Neuron (in vitro differentiated cells): ENCODE measurements around the gene ADGRV1.

Experiments
- H2AFZ ChIP-seq: one replicate; pipeline ENCODE4 v1.6.1; 2013; ENCODE audit warnings: low read depth, mild to moderate bottlenecking, inconsistent platforms, low read length, moderate library complexity
- H3K27me3 ChIP-seq: one replicate; pipeline ENCODE4 v1.6.1; 2013; ENCODE audit warnings: low read length; ENCODE audit not compliant: insufficient read depth
- H3K36me3 ChIP-seq: one replicate; pipeline ENCODE4 v1.6.1; 2013; ENCODE audit warnings: low read length; ENCODE audit not compliant: insufficient read depth
- H3K4me1 ChIP-seq: one replicate; pipeline ENCODE4 v1.6.1; 2013; ENCODE audit warnings: low read length; ENCODE audit not compliant: insufficient read depth
- H3K4me3 ChIP-seq: 2 replicates; pipeline ENCODE4 v1.5.1; 2013; ENCODE audit warnings: mild to moderate bottlenecking, low read length, moderate library complexity
- H3K9me3 ChIP-seq: one replicate; pipeline ENCODE4 v1.6.1; 2013; ENCODE audit warnings: low read length

Gene ADGRV1

DNA sequence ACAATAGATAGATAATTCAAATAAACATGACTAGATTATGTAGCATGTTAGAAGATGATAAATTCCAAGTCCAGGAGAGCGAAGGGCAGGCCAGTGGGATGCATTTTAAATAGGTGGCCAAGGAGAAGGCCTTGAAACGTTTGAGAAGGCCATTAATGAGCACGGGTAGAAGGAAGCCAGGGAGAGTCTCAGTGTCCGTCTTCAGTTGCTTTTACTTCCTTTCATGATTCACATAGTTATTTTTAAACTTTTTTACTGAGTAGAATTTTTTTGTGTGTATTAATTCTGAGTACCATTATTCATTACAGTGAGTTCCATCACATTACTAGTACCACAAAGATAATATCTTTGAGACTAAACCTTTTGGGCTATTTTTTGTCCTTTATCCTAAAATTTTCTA is 565.3 kb downstream of the ADGRV1 start:
- no peaks in the 10 kb centered on the region for H3K27me3 ChIP-seq
- H3K9me3 ChIP-seq: peaks cover 2% of the 10 kb centered on the region
- H3K4me3 ChIP-seq: no peak overlapping the region
- H3K36me3 ChIP-seq: peaks cover 8% of the 10 kb centered on the region
- peaks cover under 1% of the 10 kb centered on the region for H3K4me1 ChIP-seq
- H2AFZ ChIP-seq: no peak overlapping the region

DNA sequence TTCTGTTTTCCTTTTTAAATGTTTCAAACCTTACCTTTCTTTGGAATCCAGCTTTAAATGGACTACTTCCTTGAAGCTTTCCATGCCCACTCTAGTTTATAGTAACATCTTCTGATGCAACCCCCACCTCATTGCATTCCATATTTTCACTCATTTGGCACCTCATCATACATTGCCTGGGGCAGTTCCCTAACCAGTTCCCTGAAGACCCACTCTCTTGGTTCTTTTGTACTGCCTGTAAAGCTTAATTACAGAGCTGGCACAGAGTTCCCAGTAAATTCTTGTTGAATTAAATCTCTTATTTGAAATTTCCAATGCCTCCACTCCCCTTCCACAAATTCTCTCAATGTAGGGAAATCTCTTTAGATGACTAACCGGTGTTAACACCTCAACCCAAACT is 567.3 kb downstream of the ADGRV1 start:
- no peaks in the 10 kb centered on the region for H3K4me1 ChIP-seq
- H2AFZ ChIP-seq: no peak overlapping the region
- peaks cover 2% of the 10 kb centered on the region for H3K9me3 ChIP-seq
- H3K4me3 ChIP-seq: no peak overlapping the region
- no peaks in the 10 kb centered on the region for H3K27me3 ChIP-seq
- H3K36me3 ChIP-seq: peaks cover 2% of the 10 kb centered on the region

DNA sequence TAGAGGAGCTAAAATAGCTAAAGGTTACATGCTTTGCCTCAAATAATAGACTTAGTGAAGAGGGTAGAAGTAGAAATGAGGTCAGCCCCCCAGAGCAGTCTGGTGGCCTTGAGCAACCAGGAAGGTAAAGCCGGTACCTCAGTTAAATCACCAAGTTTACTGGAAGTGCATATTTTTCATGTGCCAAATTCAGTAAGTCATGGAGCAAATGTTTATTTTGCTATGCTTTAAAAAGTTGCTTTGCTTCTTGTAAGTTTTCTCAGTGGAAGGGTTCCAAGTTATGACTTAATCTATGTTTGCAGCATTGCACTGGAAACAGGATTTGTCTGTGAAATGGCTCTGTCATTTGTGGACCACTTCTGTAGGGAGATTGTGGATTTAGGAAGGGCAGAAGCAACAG is 567.9 kb downstream of the ADGRV1 start:
- no peak overlapping the region for H2AFZ ChIP-seq
- peaks cover 2% of the 10 kb centered on the region for H3K36me3 ChIP-seq
- H3K9me3 ChIP-seq: peaks cover 2% of the 10 kb centered on the region
- no peaks in the 10 kb centered on the region for H3K4me1 ChIP-seq
- H3K4me3 ChIP-seq: no peak overlapping the region
- no peaks in the 10 kb centered on the region for H3K27me3 ChIP-seq

DNA sequence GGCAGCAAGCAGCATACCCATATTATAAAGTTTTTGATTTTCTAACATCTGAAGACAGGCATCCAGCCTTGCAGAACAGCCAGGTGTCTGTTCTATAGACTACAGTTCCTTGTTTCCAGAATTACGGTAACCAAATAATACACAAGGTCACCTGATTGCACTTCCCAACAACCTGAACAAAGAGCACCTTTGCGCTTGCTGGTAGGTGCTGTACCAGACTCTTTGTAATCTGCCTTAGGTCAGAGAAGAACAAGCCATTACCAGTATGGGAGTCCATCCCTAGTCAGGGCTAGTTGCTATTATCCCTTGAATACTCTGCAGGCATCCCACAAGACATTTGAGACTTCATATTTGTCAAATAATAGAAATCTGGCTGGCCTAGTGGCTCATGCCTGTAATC is 568.3 kb downstream of the ADGRV1 start:
- peaks cover 2% of the 10 kb centered on the region for H3K9me3 ChIP-seq
- no peaks in the 10 kb centered on the region for H3K4me1 ChIP-seq
- no peak overlapping the region for H2AFZ ChIP-seq
- H3K36me3 ChIP-seq: peaks cover 2% of the 10 kb centered on the region
- H3K27me3 ChIP-seq: no peaks in the 10 kb centered on the region
- no peak overlapping the region for H3K4me3 ChIP-seq

DNA sequence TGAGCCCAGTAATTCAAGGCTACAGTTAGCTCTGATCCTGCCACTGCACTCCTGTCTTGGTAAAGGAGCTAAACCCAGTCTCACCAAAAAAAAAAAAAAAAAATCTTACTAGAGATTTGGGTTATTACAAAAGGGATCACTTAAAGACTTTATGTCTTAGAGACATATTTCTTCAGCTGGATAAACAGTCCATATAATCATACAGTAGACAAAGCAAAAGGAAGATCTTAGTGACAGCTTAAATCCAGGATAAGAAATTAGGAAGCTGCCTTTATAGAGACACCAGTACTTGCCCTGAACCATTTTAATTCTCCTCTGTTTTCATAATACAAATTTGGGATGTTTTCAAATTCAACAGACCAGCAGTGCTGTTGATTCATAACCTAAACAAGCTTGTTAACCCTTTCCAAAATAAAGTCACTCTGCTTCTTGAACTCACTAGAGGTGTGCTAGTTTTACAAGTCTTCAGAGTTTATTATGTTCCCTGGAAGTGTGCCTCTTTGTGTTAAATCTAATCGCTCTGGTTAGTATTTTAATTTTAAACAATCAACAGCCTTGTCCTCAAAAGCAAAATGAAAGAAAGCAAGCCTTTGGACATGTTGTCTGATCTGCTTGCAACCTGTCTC is 569.0 kb downstream of the ADGRV1 start:
- H3K9me3 ChIP-seq: peaks cover 2% of the 10 kb centered on the region
- H3K27me3 ChIP-seq: no peaks in the 10 kb centered on the region
- no peaks in the 10 kb centered on the region for H3K4me1 ChIP-seq
- H3K36me3 ChIP-seq: peaks cover 2% of the 10 kb centered on the region
- H3K4me3 ChIP-seq: no peak overlapping the region
- no peak overlapping the region for H2AFZ ChIP-seq

DNA sequence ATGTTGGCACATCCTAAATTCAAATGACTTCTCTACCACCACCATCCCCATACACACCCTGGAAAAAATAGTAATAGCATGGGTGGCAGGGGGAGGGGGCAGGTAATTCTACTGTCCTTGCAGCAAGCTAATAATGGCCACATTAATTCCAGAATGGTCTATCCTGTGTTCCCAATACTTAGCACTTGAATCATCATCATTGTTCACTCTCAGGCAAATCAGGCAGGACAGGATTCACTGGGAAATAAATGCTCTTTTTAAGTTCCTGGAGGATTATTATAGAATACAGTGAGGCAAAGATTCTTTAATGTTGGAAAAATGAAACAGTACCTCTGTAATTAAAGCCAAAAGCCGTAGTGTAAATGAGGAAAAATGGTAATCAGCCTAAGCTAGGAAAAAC is 570.0 kb downstream of the ADGRV1 start:
- H3K4me1 ChIP-seq: no peaks in the 10 kb centered on the region
- H3K9me3 ChIP-seq: peaks cover 2% of the 10 kb centered on the region
- peaks cover 2% of the 10 kb centered on the region for H3K36me3 ChIP-seq
- H3K4me3 ChIP-seq: no peak overlapping the region
- no peaks in the 10 kb centered on the region for H3K27me3 ChIP-seq
- no peak overlapping the region for H2AFZ ChIP-seq

DNA sequence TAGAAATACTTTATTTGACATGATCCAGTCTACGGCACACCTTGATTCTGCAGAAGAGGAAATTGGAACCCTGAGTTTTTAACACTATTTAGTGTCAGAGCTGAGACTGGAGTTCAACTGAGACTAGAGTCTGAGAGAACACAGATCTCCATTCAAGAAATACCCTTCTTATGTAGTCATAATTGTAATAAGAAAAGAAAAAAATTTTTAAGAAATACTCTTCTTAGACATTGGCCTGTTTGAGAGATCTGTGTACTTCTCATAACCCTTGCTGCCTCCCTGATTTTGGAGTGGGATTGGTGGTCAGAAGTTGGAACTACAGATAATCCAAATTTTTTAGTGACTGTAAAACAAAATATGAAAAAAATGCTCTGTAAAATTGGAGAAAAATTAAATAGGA is 571.2 kb downstream of the ADGRV1 start:
- Histone ChIP-seq H3K36me3 (peaks cover 7% of the 10 kb centered on the region), H2AFZ (no peak overlapping the region), H3K27me3 (no peaks in the 10 kb centered on the region)

DNA sequence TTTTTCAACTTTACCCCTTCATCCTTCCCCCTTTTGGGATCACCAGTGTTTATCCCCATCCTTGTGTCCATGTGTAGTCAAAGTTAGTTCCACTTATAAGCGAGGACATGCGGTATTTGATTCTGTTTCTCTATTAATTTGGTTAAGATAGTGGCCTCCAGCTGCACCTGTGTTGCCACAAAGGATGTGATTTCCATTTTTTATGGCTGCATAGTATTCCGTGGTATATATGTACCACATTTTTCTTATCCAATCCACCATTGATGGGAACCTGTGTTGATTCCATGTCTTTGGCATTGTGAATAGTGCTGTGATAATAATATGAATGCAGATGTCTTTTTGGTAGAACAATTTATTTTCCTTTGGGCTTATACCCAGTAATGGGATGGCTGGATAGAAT is 572.2 kb downstream of the ADGRV1 start:
- Histone ChIP-seq H3K9me3 (no peaks in the 10 kb centered on the region), H3K4me1 (no peaks in the 10 kb centered on the region)

More for the DNA sequence above, 571.2 kb downstream of the ADGRV1 start:
- peaks cover 2% of the 10 kb centered on the region for H3K9me3 ChIP-seq
- H3K4me3 ChIP-seq: no peak overlapping the region
- H3K4me1 ChIP-seq: no peaks in the 10 kb centered on the region

GRCh38 chr5:91132550-91132949 is 574.0 kb downstream of the ADGRV1 start:
- no peaks in the 10 kb centered on the region for H3K9me3 ChIP-seq
- H3K4me3 ChIP-seq: no peak overlapping the region
- no peaks in the 10 kb centered on the region for H3K4me1 ChIP-seq
- H3K27me3 ChIP-seq: no peaks in the 10 kb centered on the region
- peaks cover 4% of the 10 kb centered on the region for H3K36me3 ChIP-seq
- H2AFZ ChIP-seq: no peak overlapping the region

More for the DNA sequence above, 572.2 kb downstream of the ADGRV1 start:
- no peaks in the 10 kb centered on the region for H3K27me3 ChIP-seq
- no peak overlapping the region for H2AFZ ChIP-seq
- H3K36me3 ChIP-seq: peaks cover 4% of the 10 kb centered on the region
- H3K4me3 ChIP-seq: no peak overlapping the region

DNA sequence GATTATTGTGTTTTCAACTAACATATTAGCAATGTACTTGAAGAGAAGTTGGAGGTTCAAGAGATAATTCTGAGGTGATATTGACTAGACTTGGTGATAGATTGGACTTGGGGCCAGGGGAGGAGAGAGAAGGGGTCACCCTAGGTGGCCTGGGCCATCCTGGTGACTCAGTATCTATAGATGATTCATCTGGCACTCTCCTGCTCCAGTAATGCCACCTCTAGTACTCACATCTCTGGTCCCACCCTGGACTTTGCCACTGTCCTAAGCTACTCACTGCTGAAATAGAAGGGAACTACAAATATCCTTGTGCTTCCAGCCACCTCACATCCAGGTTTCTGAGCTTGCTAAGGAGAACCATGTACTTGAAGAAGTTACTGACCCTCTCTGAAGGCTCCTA is 574.6 kb downstream of the ADGRV1 start:
- peaks cover 6% of the 10 kb centered on the region for H3K36me3 ChIP-seq
- H2AFZ ChIP-seq: no peak overlapping the region
- H3K4me1 ChIP-seq: no peaks in the 10 kb centered on the region
- H3K27me3 ChIP-seq: no peaks in the 10 kb centered on the region
- no peaks in the 10 kb centered on the region for H3K9me3 ChIP-seq
- H3K4me3 ChIP-seq: no peak overlapping the region

- Histone ChIP-seq H3K4me1 (no peaks in the 10 kb centered on the region), H3K36me3 (peaks cover 6% of the 10 kb centered on the region), H3K27me3 (no peaks in the 10 kb centered on the region), H2AFZ (no peak overlapping the region), H3K9me3 (no peaks in the 10 kb centered on the region), H3K4me3 (no peak overlapping the region)
These were observed 577.1 kb downstream of the ADGRV1 start for GRCh38 chr5:91135475-91136248.

GRCh38 chr5:91136271-91136670 is 577.7 kb downstream of the ADGRV1 start:
- Histone ChIP-seq H2AFZ (no peak overlapping the region), H3K4me1 (no peaks in the 10 kb centered on the region), H3K9me3 (no peaks in the 10 kb centered on the region)

GRCh38 chr5:91137647-91138046 is 579.0 kb downstream of the ADGRV1 start:
- Histone ChIP-seq H2AFZ (no peak overlapping the region), H3K27me3 (no peaks in the 10 kb centered on the region), H3K36me3 (peaks cover 6% of the 10 kb centered on the region), H3K4me1 (no peaks in the 10 kb centered on the region), H3K9me3 (no peaks in the 10 kb centered on the region), H3K4me3 (no peak overlapping the region)

More at GRCh38 chr5:91136271-91136670, 577.7 kb downstream of the ADGRV1 start:
- no peak overlapping the region for H3K4me3 ChIP-seq
- peaks cover 6% of the 10 kb centered on the region for H3K36me3 ChIP-seq
- no peaks in the 10 kb centered on the region for H3K27me3 ChIP-seq
